GM10266 (cell line): Measurements from ENCODE around the gene LSM6.

ENCODE experiments used
- DNase-seq: peaks from one replicate; pipeline ENCODE4 v3.0.0; 2012; ENCODE audit errors: extremely low spot score
- TF ChIP-seq, protein P1 (sequence below): IDR thresholded peaks from 2 replicates; pipeline ENCODE4 v1.5.1; 2012; ENCODE audit warnings: mild to moderate bottlenecking, low read depth; ENCODE audit not compliant: control insufficient read depth, insufficient read depth; ENCODE audit errors: missing control alignments

The LSM6 gene

DNA sequence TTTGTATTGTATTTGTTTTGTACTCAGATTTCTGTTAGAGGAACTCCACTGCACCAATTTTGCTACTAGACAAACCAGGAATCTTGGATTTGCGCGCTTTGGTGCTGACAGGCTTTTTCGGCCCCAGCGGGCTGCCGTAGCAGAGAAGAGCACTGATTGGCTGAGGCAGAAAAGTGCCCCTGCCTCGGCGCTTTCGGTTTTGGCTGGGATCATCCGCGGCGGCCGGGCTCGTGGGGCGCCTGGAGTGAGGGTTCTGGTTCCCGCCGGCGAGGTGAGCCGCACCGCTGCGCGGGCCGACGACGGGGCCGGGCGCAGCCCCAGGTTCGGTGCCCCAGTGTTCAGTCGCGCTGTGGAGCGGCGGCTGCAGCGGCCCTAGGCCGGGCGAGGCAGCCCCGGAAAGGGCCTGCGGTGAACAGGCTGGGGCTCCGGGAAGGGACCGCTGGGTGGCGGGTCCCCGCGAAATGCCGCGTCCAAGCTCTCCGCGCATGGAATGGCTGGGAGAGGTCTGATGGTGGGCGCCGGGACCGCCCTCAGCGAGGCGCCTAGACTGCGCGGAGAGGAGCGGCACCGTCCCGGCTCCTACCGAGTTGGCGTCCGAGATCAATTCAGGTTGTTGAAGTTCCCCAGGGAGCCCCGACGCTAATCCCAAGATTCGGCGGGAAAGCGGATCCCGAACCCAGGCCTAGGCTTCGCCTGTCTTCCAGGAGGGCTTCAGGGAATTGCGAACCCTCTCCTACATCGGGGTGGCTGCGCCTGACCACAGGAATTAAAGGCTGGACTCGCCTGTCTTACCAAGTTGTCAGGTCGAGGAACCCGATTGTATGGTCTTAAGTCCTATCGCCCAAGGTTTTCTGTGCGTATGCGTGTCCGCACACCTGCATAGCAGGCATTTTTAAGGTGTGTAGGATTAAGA lies at the start of gene LSM6:
LSM6 (plus strand) TSS at position 178 of the 913 bp plus-strand sequence. CDS start 7,204 bp downstream, outside the sequence.
- TF ChIP-seq, protein P1, sequence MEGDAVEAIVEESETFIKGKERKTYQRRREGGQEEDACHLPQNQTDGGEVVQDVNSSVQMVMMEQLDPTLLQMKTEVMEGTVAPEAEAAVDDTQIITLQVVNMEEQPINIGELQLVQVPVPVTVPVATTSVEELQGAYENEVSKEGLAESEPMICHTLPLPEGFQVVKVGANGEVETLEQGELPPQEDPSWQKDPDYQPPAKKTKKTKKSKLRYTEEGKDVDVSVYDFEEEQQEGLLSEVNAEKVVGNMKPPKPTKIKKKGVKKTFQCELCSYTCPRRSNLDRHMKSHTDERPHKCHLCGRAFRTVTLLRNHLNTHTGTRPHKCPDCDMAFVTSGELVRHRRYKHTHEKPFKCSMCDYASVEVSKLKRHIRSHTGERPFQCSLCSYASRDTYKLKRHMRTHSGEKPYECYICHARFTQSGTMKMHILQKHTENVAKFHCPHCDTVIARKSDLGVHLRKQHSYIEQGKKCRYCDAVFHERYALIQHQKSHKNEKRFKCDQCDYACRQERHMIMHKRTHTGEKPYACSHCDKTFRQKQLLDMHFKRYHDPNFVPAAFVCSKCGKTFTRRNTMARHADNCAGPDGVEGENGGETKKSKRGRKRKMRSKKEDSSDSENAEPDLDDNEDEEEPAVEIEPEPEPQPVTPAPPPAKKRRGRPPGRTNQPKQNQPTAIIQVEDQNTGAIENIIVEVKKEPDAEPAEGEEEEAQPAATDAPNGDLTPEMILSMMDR = peak; percentile 11
- peak; percentile 88 for DNase-seq

DNA sequence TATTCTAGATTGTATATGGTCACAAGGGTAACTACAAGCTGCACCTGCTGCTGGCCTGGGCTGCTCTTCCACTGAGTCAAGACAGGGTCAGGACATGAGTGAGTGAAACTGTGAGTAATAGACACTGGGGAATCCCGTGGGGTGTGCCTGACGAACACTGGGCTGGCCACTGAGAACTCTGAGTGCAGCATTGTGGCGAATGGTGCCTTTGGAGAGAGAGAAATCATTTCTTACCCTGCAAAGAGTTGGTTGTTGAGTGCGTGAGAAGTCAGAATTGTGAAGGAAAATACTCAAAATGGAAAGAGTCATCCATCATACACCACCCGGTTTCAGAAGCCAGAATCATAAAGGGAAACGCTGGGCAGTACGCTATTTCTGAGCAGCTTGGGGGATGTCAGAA lies 43.1 kb upstream of the LSM6 start:
- peak; percentile 66 for DNase-seq
- TF ChIP-seq, protein P1 = no peak

DNA sequence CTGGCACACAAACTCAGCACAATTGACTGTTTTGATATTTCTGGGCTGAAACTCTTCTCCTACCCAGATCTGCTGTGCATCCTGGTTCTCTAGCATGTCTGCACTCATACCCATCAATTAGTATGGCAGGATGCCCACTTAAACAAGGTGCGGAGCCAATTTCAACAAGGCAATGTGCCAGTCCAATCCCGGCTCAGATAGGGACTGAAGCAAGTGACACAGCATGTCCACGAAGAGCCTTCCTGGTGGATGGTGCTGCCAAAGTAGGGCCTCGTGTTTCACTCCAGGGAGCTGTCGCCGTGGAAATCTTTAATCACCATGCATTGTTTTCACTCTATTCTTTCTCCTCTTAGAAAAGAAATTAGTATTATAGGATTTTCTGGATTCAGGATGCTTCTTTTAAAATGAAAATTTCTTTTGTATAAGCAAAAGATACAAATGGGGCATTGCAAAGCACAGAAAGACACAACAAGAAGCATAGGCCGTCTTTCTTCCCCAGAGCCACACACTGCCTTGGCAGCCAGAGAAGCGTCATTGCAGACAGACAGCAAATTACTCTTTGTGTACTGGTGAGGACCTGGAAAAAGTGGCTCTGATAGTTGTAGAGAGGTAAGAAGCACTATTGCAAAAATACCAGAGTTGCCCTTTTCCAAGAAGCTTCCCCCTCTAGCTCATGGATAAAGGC lies 40.6 kb upstream of the LSM6 start:
- TF ChIP-seq, protein P1 = no peak
- DNase-seq = no peak

GRCh38 chr4:146135941-146136340 lies 39.6 kb upstream of the LSM6 start:
- TF ChIP-seq, protein P1 = no peak
- DNase-seq = no peak

- TF ChIP-seq, protein P1 = no peak
- no peak for DNase-seq
Measured at GRCh38 chr4:146142768-146143167, 32.8 kb upstream of the LSM6 start.

GRCh38 chr4:146143888-146144287 lies 31.6 kb upstream of the LSM6 start:
- DNase-seq = no peak
- TF ChIP-seq, protein P1 = no peak
